ENCODE results near the gene RASA4B.

- no peak for TF ChIP-seq CTCF (IDR thresholded peaks at IDR 0.05)
- TF ChIP-seq POLR2A (IDR thresholded peaks at IDR 0.05), result no peak
Observed at GRCh38 chr7:102447311-102447710, 70.3 kb downstream of the RASA4B start.

All from uterus (tissue), 2 donors.